H1 (cell line): ENCODE results near the gene MYO15B. TPM values are rescaled to one million over a fixed set of nuclear protein-coding genes. Genes with fewer than 3 reads are reported as not detected.

Experiments used
- CTCF ChIA-PET: fragments of 300-600 bp; sonication (Branson Sonifier 250); formaldehyde crosslinking; loops from one replicate; lab custom pipeline; 2021; ENCODE audit not compliant: partially characterized antibody; lab: Charles Lee
- POLR2A ChIA-PET: fragments of 300-600 bp; sonication (Branson Sonifier 250); formaldehyde crosslinking; loops from one replicate; lab custom pipeline; 2021; ENCODE audit warnings: inconsistent platforms; ENCODE audit not compliant: partially characterized antibody; lab: Charles Lee
- DNase-seq, 2 experiments: peaks; one replicate each; pipeline versions ENCODE4 v3.0.0 to v3.0.0-alpha.2; 2010 to 2022; ENCODE audit warnings: low spot score in 2 of 2, low read depth in 1 of 2, mixed read lengths in 1 of 2
- FAIRE-seq: peaks from 2 replicates; lab custom pipeline; 2011; peaks lifted over from hg19 to GRCh38; lab: Jason Lieb, UNC
- H2AFZ ChIP-seq: 2 replicates; pipeline ENCODE4 v1.8.1; 2012; ENCODE audit warnings: low read length, inconsistent platforms
- H2AK5ac ChIP-seq: 2 replicates; pipeline ENCODE4 v1.6.1; 2013; ENCODE audit warnings: low read depth, low read length
- H2BK120ac ChIP-seq: replicated peaks from 2 replicates; pipeline ENCODE3; 2013; ENCODE audit warnings: low read depth, low read length, inconsistent platforms
- H2BK12ac ChIP-seq: 2 replicates; pipeline ENCODE4 v1.6.1; 2013; ENCODE audit warnings: low read depth, low read length
- H2BK15ac ChIP-seq: 2 replicates; pipeline ENCODE4 v1.6.1; 2013; ENCODE audit warnings: low read length
- H2BK20ac ChIP-seq: 2 replicates; pipeline ENCODE4 v1.6.1; 2013; ENCODE audit warnings: low read length
- H2BK5ac ChIP-seq: 2 replicates; pipeline ENCODE4 v1.6.1; 2013; ENCODE audit warnings: low read depth, low read length
- H3K14ac ChIP-seq: 2 replicates; pipeline ENCODE4 v1.6.1; 2013; ENCODE audit warnings: inconsistent platforms; ENCODE audit not compliant: insufficient read length
- H3K18ac ChIP-seq: 2 replicates; pipeline ENCODE4 v1.6.1; 2013; ENCODE audit warnings: low read length; ENCODE audit errors: extremely low read depth
- H3K23ac ChIP-seq: 2 replicates; pipeline ENCODE4 v1.6.1; 2013; ENCODE audit warnings: inconsistent platforms; ENCODE audit not compliant: insufficient read length
- H3K23me2 ChIP-seq: 2 replicates; pipeline ENCODE4 v1.6.1; 2013; ENCODE audit warnings: low read depth, low read length
- H3K27ac ChIP-seq: 2 replicates; pipeline ENCODE4 v1.6.1; 2011; ENCODE audit warnings: low read depth, low read length, inconsistent platforms
- H3K27me3 ChIP-seq, 4 experiments: replicated peaks in 1 of 4; 1 replicate in 1 of 4; 2 replicates in 3 of 4; pipeline versions ENCODE4 v1.6.1 to v1.8.1; 2011 to 2013; ENCODE audit warnings: low read length in 3 of 4, mild to moderate bottlenecking in 3 of 4, inconsistent platforms in 2 of 4, mixed read lengths in 2 of 4, moderate library complexity in 1 of 4; ENCODE audit not compliant: control insufficient read depth in 3 of 4, insufficient read depth in 3 of 4; ENCODE audit errors: extremely low read depth in 1 of 4
- H3K36me3 ChIP-seq, 4 experiments: 2 replicates each; pipeline versions ENCODE4 v1.6.1 to v1.8.1; 2011 to 2013; ENCODE audit warnings: mild to moderate bottlenecking in 4 of 4, low read length in 3 of 4, moderate library complexity in 2 of 4, control low read depth in 1 of 4, inconsistent platforms in 1 of 4; ENCODE audit not compliant: insufficient read depth in 4 of 4, control insufficient read depth in 2 of 4
- H3K4ac ChIP-seq: replicated peaks from 2 replicates; pipeline ENCODE3; 2013; ENCODE audit warnings: low read length, low read depth, mixed read lengths, inconsistent platforms; ENCODE audit not compliant: insufficient read length
- H3K4me1 ChIP-seq, 4 experiments: replicated peaks in 1 of 4; 1 replicate in 1 of 4; 2 replicates in 3 of 4; pipeline versions ENCODE4 v1.6.1 to v1.8.1; 2011 to 2013; ENCODE audit warnings: low read length in 3 of 4, inconsistent platforms in 2 of 4, mixed read lengths in 1 of 4; ENCODE audit not compliant: insufficient read depth in 4 of 4, control insufficient read depth in 3 of 4
- H3K4me2 ChIP-seq, 2 experiments: 2 replicates each; pipeline versions ENCODE4 v1.6.1 to v1.8.1; 2011 to 2013; ENCODE audit warnings: low read depth in 2 of 2, low read length in 2 of 2, control low read depth in 1 of 2, inconsistent platforms in 1 of 2, mild to moderate bottlenecking in 1 of 2; ENCODE audit not compliant: insufficient read depth in 1 of 2
- H3K4me3 ChIP-seq, 4 experiments: fragments of 200-600, 300-600 bp in 1 of 4; sonication (generic), shearing (Covaris generic), sonication (Bioruptor Twin) in 1 of 4; 2 replicates each; pipeline versions ENCODE4 v1.5.1 to v1.8.1; 2011 to 2016; ENCODE audit warnings: low read length in 4 of 4, low read depth in 3 of 4, control low read depth in 2 of 4, inconsistent platforms in 2 of 4, mild to moderate bottlenecking in 2 of 4, mixed read lengths in 1 of 4, moderate library complexity in 1 of 4; ENCODE audit not compliant: insufficient read depth in 2 of 4; ENCODE audit errors: extremely low read depth in 1 of 4
- H3K56ac ChIP-seq: replicated peaks from 2 replicates; pipeline ENCODE3; 2013; ENCODE audit warnings: low read depth, mild to moderate bottlenecking, mixed read lengths, low read length, inconsistent platforms; ENCODE audit not compliant: insufficient read length
- H3K79me1 ChIP-seq: 2 replicates; pipeline ENCODE4 v1.6.1; 2013; ENCODE audit warnings: low read depth, low read length, control low read depth
- H3K79me2 ChIP-seq, 2 experiments: 2 replicates each; pipeline versions ENCODE4 v1.6.1 to v1.8.1; 2012 to 2013; ENCODE audit warnings: low read length in 2 of 2, mild to moderate bottlenecking in 2 of 2, inconsistent platforms in 1 of 2; ENCODE audit not compliant: insufficient read depth in 2 of 2, control insufficient read depth in 1 of 2
- H3K9ac ChIP-seq, 4 experiments: replicated peaks in 1 of 4; 1 replicate in 1 of 4; 2 replicates in 3 of 4; pipeline versions ENCODE4 v1.6.1 to v1.8.1; 2011 to 2013; ENCODE audit warnings: low read depth in 3 of 4, low read length in 3 of 4, control low read depth in 2 of 4, mild to moderate bottlenecking in 2 of 4, moderate library complexity in 2 of 4, inconsistent platforms in 1 of 4; ENCODE audit errors: extremely low read depth in 1 of 4
- H3K9me3 ChIP-seq, 2 experiments: 2 replicates each; pipeline versions ENCODE4 v1.6.1 to v1.8.1; 2012 to 2013; ENCODE audit warnings: mild to moderate bottlenecking in 2 of 2, moderate library complexity in 2 of 2, control low read depth in 1 of 2, inconsistent platforms in 1 of 2, low read depth in 1 of 2, low read length in 1 of 2, mixed read lengths in 1 of 2; ENCODE audit not compliant: insufficient read depth in 2 of 2
- H4K20me1 ChIP-seq, 2 experiments: replicated peaks in 1 of 2; 2 replicates each; pipeline versions ENCODE3 to v1.8.1; 2011 to 2013; ENCODE audit warnings: inconsistent platforms in 2 of 2, low read length in 2 of 2, mild to moderate bottlenecking in 1 of 2; ENCODE audit not compliant: insufficient read depth in 2 of 2, control insufficient read depth in 1 of 2
- H4K5ac ChIP-seq: 2 replicates; pipeline ENCODE4 v1.6.1; 2013; ENCODE audit warnings: low read length, low read depth, mixed read lengths, inconsistent platforms; ENCODE audit not compliant: insufficient read length
- H4K8ac ChIP-seq: 2 replicates; pipeline ENCODE4 v1.8.0; 2013; ENCODE audit warnings: mild to moderate bottlenecking, moderate library complexity, low read length, inconsistent platforms; ENCODE audit not compliant: insufficient read depth; ENCODE audit errors: extremely low read depth
- H4K91ac ChIP-seq: replicated peaks from 2 replicates; pipeline ENCODE3; 2013; ENCODE audit warnings: low read length, mixed read lengths, inconsistent platforms; ENCODE audit not compliant: insufficient read length
- CTCF ChIP-seq, 3 experiments: IDR thresholded peaks; 1 replicate in 2 of 3; 2 replicates in 1 of 3; pipeline versions ENCODE4 v1.5.1 to v1.6.1; 2011; ENCODE audit warnings: low read length in 3 of 3, mild to moderate bottlenecking in 3 of 3, inconsistent platforms in 2 of 3, low read depth in 1 of 3, moderate library complexity in 1 of 3; ENCODE audit not compliant: insufficient read depth in 1 of 3; ENCODE audit errors: control extremely low read depth in 1 of 3
- MAX ChIP-seq: IDR thresholded peaks from 2 replicates; pipeline ENCODE4 v1.6.1; 2012; ENCODE audit warnings: inconsistent platforms
- RAD21 ChIP-seq, 2 experiments: IDR thresholded peaks in 1 of 2; conservative IDR thresholded peaks in 1 of 2; 2 replicates each; pipeline ENCODE4 v1.6.1; 2011; ENCODE audit warnings: low read depth in 2 of 2, low read length in 2 of 2, improper control_type of control experiment in 1 of 2, inconsistent platforms in 1 of 2, mild to moderate bottlenecking in 1 of 2, moderate library complexity in 1 of 2
- RXRA ChIP-seq: IDR thresholded peaks from 2 replicates; pipeline ENCODE4 v1.6.1; 2011; ENCODE audit warnings: low read depth, mild to moderate bottlenecking, low read length, moderate library complexity; ENCODE audit not compliant: insufficient read depth
- SIN3A ChIP-seq, 2 experiments: IDR thresholded peaks in 1 of 2; conservative IDR thresholded peaks in 1 of 2; 2 replicates each; pipeline ENCODE4 v1.6.1; 2011 to 2012; ENCODE audit warnings: low read length in 2 of 2, improper control_type of control experiment in 1 of 2, low read depth in 1 of 2, mild to moderate bottlenecking in 1 of 2
- TBP ChIP-seq: IDR thresholded peaks from 2 replicates; pipeline ENCODE4 v1.6.1; 2011; ENCODE audit warnings: low read depth, low read length, improper control_type of control experiment
- WGBS, 2 experiments: shearing (Covaris generic) in 1 of 2; methylation state at CpG; one replicate each; pipeline versions ENCODE4 v1.1.6 to v1.1.7; 2013 to 2015; ENCODE audit warnings: low lambda C conversion rate in 2 of 2, mixed read lengths in 2 of 2, inconsistent platforms in 1 of 2, low coverage in 1 of 2, missing lambda C conversion rate in 1 of 2; ENCODE audit not compliant: insufficient replicate concordance in 2 of 2, insufficient coverage in 1 of 2, insufficient read length in 1 of 2; ENCODE audit errors: extremely low coverage in 1 of 2, missing lambda C conversion rate in 1 of 2; 5-methylcytosine and 5-hydroxymethylcytosine counted together
- polyA plus RNA-seq, 7 experiments: library from polyadenylated mRNA; depleted of rRNA in 3 of 7; stranded (reverse) in 5 of 7; unstranded in 2 of 7; fragments of >200 nt in 5 of 7; fragments of 200-250 nt in 2 of 7; gene quantifications; 1 replicate in 5 of 7; 2 replicates in 1 of 7; 4 replicates in 1 of 7; pipeline versions ENCODE4 v1.2.1 to v1.2.3, GENCODE V29; 2011 to 2013; ENCODE audit warnings: missing spikeins in 2 of 7, mixed read lengths in 2 of 7
- total RNA-seq: library from RNA; stranded (reverse); fragmentation: NEBNext Ultra II Directional; extraction: Animal tissue kit (Norgen Biotek cat#: 25700); gene quantifications from 2 replicates; pipeline ENCODE4 v1.2.1, GENCODE V29; 2021

The MYO15B gene
- total and polyA plus RNA-seq, 2 of the 8 experiments (the other 6 are each of a cell fraction or from before 2014, with no cell fraction given) = 7.1 to 11.2 TPM

- Histone ChIP-seq H3K14ac (no peak overlapping the region), H3K9me3 (no peaks in the 10 kb centered on the region), H3K4me1 (no peaks in the 10 kb centered on the region), H2BK5ac (no peak overlapping the region), H3K27ac (no peak overlapping the region), H3K56ac (no peak overlapping the region), H3K9ac (no peak overlapping the region; a peak in 1 of 7 replicates), H2BK20ac (no peak overlapping the region), H3K4me2 (no peak overlapping the region)
- CTCF ChIA-PET = interaction anchor here (0.7 to 51.0 kb wide), 15 partner anchors 9 to 124 kb away, joined by 3 to 2200 read pairs (median 8); partner anchors contain the start of genes GALK1, ITGB4, RECQL5 and SAP30BP
- TF ChIP-seq CTCF (IDR thresholded peaks at IDR 0.05; ENCODE audit: control extremely low read depth in 1 of 3, insufficient read depth in 1 of 3, low read depth in 1 of 3, low read length in 3 of 3) (peak; percentile 92 to 94 (median 93)), TBP (no peak), SIN3A (conservative IDR thresholded peaks at IDR 0.05 in 1 of 2, IDR thresholded peaks at IDR 0.05 in 1 of 2; ENCODE audit: low read depth in 1 of 2, low read length in 2 of 2) (0 out of 4 replicates have a peak, but pooled peaks of 1 of the 2 experiments have one; percentile 27), MAX (0 out of 2 replicates have a peak, but pooled peaks have one; percentile 11), RXRA (no peak), RAD21 (IDR thresholded peaks at IDR 0.05 in 1 of 2, conservative IDR thresholded peaks at IDR 0.05 in 1 of 2; ENCODE audit: low read depth in 2 of 2, low read length in 2 of 2) (peak; percentile 69 to 77)
- TF ChIP-seq, all 59 proteins: peak for 4
- H3K4me3 ChIP-seq = no peak overlapping the region
- 63% methylated on average over 6 of the region's 6 CpGs; no CpG with 5 or more reads in 1 of the 2 experiments for WGBS, 2 experiments
- H3K23me2 ChIP-seq = no peaks in the 10 kb centered on the region
- no peak overlapping the region for H4K5ac ChIP-seq
- DNase-seq (peak in 1 of 2 experiments; percentile 77), FAIRE-seq (peak; percentile 86)
- POLR2A ChIA-PET = interaction anchor here (0.8 to 2.8 kb wide), 5 partner anchors 14 to 154 kb away, joined by 3 to 12 read pairs (median 4); partner anchors contain the start of genes RECQL5 and SAP30BP
- H3K79me1 ChIP-seq = no peaks in the 10 kb centered on the region
- no peak overlapping the region for H2BK12ac ChIP-seq
- H3K36me3 ChIP-seq = peaks cover 6 to 36% (median 11%) of the 10 kb centered on the region in 4 experiments; a peak in 7 of 8 replicates
- no peak overlapping the region for H2BK15ac ChIP-seq
- peaks cover 0 to 5% of the 10 kb centered on the region in 2 experiments for H4K20me1 ChIP-seq
- H4K91ac ChIP-seq = no peak overlapping the region
- no peaks in the 10 kb centered on the region for H3K79me2 ChIP-seq
- H3K18ac ChIP-seq = no peak overlapping the region
- H3K4ac ChIP-seq = no peak overlapping the region
- H2BK120ac ChIP-seq = no peak overlapping the region
- no peak overlapping the region for H2AFZ ChIP-seq
- no peak overlapping the region for H2AK5ac ChIP-seq
- no peak overlapping the region for H3K23ac ChIP-seq
- H3K27me3 ChIP-seq = no peaks in the 10 kb centered on the region
- no peak overlapping the region for H4K8ac ChIP-seq
Measured at GRCh38 chr17:75652934-75653549, 65.4 kb downstream of the MYO15B start.
